CD8-positive, alpha-beta memory T cell (primary cell): ENCODE results near the gene COPZ1. TPM values are rescaled to one million over a fixed set of nuclear protein-coding genes. Genes with fewer than 3 reads are reported as not detected.

ENCODE experiments used
- CTCF ChIA-PET: fragments of 350-600 bp; sonication (Branson Sonifier 250); formaldehyde crosslinking; loops from one replicate; lab custom pipeline; 2021; ENCODE audit warnings: antibody characterized with exemption; lab: Charles Lee
- POLR2A ChIA-PET: fragments of 350-600 bp; sonication (Branson Sonifier 250); formaldehyde crosslinking; loops from one replicate; lab custom pipeline; 2021; ENCODE audit warnings: antibody characterized with exemption; lab: Charles Lee
- DNase-seq, 5 donors: peaks; one replicate each; pipeline versions ENCODE4 v3.0.0 to v3.0.0-alpha.2; 2020 to 2022; ENCODE audit warnings: mixed read lengths in 1 of 5
- H3K27ac ChIP-seq: one replicate; pipeline ENCODE4 v1.7.0; 2013; ENCODE audit warnings: low read depth, mild to moderate bottlenecking, low read length, moderate library complexity
- H3K27me3 ChIP-seq: 2 replicates; pipeline ENCODE4 v1.7.0; 2013; ENCODE audit warnings: low read length, mild to moderate bottlenecking; ENCODE audit not compliant: insufficient read depth, poor library complexity, severe bottlenecking
- H3K36me3 ChIP-seq: 2 replicates; pipeline ENCODE4 v1.7.0; 2013; ENCODE audit warnings: mild to moderate bottlenecking, low read length, moderate library complexity; ENCODE audit not compliant: insufficient read depth
- H3K4me1 ChIP-seq: 2 replicates; pipeline ENCODE4 v1.7.0; 2013; ENCODE audit warnings: mild to moderate bottlenecking, low read length, moderate library complexity; ENCODE audit not compliant: insufficient read depth
- H3K4me3 ChIP-seq: 2 replicates; pipeline ENCODE4 v1.7.0; 2013; ENCODE audit warnings: mild to moderate bottlenecking, low read length
- H3K9me3 ChIP-seq: 2 replicates; pipeline ENCODE4 v1.7.0; 2013; ENCODE audit warnings: mild to moderate bottlenecking, low read length
- H3K27ac Mint-ChIP-seq, 8 donors: one replicate each; pipeline ENCODE4 v1.8.0; 2020 to 2021; ENCODE audit warnings: mixed read lengths in 8 of 8, mild to moderate bottlenecking in 6 of 8, inconsistent platforms in 3 of 8, moderate library complexity in 3 of 8
- H3K27me3 Mint-ChIP-seq, 2 donors: one replicate each; pipeline ENCODE4 v1.8.0; 2020 to 2021; ENCODE audit warnings: mixed read lengths in 2 of 2, mild to moderate bottlenecking in 1 of 2, moderate library complexity in 1 of 2
- H3K36me3 Mint-ChIP-seq, 3 donors: one replicate each; pipeline ENCODE4 v1.8.0; 2020 to 2021; ENCODE audit warnings: mixed read lengths in 3 of 3, inconsistent platforms in 1 of 3, mild to moderate bottlenecking in 1 of 3
- H3K4me1 Mint-ChIP-seq, 3 donors: one replicate each; pipeline ENCODE4 v1.8.0; 2020 to 2021; ENCODE audit warnings: mixed read lengths in 3 of 3, inconsistent platforms in 1 of 3, mild to moderate bottlenecking in 1 of 3
- H3K4me3 Mint-ChIP-seq, 7 donors: one replicate each; pipeline ENCODE4 v1.8.0; 2020 to 2021; ENCODE audit warnings: mixed read lengths in 7 of 7, mild to moderate bottlenecking in 6 of 7, moderate library complexity in 4 of 7, inconsistent platforms in 2 of 7
- H3K9me3 Mint-ChIP-seq, 5 donors: one replicate each; pipeline ENCODE4 v1.8.0; 2020 to 2022; ENCODE audit warnings: mixed read lengths in 5 of 5, mild to moderate bottlenecking in 3 of 5, moderate library complexity in 2 of 5, inconsistent platforms in 1 of 5
- polyA plus RNA-seq: library from polyadenylated mRNA; unstranded; fragments of 300-500 nt; fragmentation: Illumina TruSeq; gene quantifications from one replicate; pipeline ENCODE4 v1.2.3, GENCODE V29; 2021
- total RNA-seq, 2 experiments: library from RNA; stranded (reverse); gene quantifications; one replicate each; pipeline ENCODE4 v1.2.3, GENCODE V29; 2021

COPZ1 gene
- total and polyA plus RNA-seq, 3 experiments from 2014 or later = 112 to 158 (median 115) TPM

DNA sequence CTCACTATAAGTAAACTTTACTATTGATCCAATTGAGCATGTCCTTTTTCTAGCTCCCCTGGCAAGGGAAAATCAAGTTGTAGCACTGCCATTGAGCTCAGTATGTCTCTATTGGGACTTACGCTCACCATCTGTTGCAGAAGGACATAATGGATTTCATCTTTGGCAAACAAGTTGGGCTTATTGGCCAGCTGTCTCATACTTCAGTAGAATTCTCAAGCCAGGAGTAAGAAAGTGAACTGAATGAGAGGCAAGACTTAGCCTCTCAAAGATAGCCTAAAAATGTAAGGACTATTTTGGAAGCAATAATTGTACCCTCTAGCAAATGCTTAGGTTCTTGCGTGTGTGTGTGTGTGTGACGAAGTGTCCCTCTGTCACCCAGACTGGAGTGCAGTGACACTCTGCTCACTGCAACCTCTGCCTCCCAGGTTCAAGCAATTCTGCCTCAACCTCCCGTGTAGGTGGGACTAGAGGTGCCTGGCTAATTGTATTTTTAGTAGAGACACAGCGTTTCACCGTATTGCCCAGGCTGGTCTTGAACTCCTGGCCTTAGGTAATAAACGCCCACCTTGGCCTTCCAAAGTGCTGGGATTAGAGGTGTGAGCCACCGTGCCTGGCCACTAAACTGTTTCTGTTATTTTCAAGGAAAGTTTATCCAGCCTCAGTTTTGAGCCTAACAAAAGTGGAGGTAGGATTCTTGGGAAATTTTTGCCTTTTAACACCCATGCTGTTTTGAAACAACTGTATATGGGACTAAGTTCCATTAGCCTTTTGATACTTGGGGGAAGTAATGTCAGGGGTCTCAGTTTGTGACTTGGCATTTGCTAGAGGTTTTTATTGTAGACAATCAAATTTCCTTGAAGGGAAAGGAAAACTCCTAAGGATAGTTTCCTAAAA lies 37.4 kb upstream of the COPZ1 start:
- ChIA-PET POLR2A (interaction anchor here (0.8 to 1.2 kb wide), 2 partner anchors 38 to 71 kb away, joined by 3 to 4 read pairs; partner anchors contain the start of gene COPZ1), CTCF (interaction anchor here (1.0 to 1.6 kb wide), 4 partner anchors 8 to 81 kb away, joined by 3 to 5 read pairs (median 4); no protein-coding TSS in a partner anchor)
- H3K36me3 Mint-ChIP-seq = peaks cover 6 to 27% (median 18%) of the 10 kb centered on the region in 3 donors
- Histone ChIP-seq H3K9me3 (no peaks in the 10 kb centered on the region), H3K4me3 (no peak overlapping the region), H3K36me3 (peaks cover 54% of the 10 kb centered on the region), H3K4me1 (peaks cover 31% of the 10 kb centered on the region), H3K27me3 (no peaks in the 10 kb centered on the region), H3K27ac (peak overlapping the region; percentile 48)
- peaks cover 0 to 38% (median 0%) of the 10 kb centered on the region in 3 donors for H3K4me1 Mint-ChIP-seq
- H3K9me3 Mint-ChIP-seq = no peaks in the 10 kb centered on the region
- DNase-seq = no peak
- H3K27ac Mint-ChIP-seq = peak overlapping the region in 2 of 8 donors; percentile 5 to 14
- H3K4me3 Mint-ChIP-seq = no peak overlapping the region
- H3K27me3 Mint-ChIP-seq = no peaks in the 10 kb centered on the region

DNA sequence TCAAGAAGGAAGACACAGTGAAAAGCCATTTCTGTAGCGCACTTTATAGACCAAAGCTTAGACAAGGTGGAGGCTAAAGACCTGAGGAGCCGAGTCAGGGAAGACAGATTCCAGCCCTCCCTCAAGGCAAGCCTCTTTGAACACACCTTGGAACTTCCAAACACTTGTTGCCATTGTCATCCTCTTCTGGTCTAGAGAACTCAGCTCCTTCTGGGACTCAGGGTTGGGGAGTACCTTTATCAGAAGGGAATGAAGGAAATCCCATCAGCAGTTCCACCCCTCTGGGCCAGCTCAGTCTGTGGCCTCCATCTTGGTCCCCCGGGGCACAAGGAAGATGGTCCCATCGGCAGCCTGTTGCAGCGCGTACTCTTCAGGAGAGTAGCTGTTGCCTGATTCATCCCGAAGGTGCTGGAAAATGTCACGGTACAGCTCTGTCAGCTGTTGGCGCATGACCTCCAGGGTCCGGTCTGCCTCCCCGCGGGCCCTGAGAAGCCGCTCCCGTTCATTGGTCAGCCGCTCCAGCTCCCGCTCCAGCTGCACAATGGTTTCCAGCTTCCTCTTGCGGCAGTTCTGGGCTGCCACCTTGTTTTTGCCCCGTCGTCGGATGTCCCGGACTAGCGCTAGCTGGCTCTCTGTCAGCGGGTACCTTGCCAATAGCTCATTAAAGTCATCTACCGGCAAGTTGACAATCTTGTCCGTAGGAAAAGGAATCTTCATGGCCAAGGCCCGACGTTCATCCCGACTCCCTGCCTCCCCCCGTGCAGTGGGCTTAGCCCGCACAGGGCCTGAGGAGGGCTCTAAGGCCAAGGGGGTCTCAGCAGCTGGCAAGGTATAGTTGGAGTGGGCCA lies 32.6 kb upstream of the COPZ1 start:
- DNase-seq = no peak
- peak overlapping the region in 1 of 8 donors; percentile 50 for H3K27ac Mint-ChIP-seq
- no peak overlapping the region for H3K4me3 Mint-ChIP-seq
- H3K4me3 ChIP-seq = no peak overlapping the region
- H3K9me3 ChIP-seq = no peaks in the 10 kb centered on the region
- ChIA-PET POLR2A (interaction anchor here (0.6 to 1.3 kb wide), 3 partner anchors 9 to 697 kb away, joined by 3 read pairs; no protein-coding TSS in a partner anchor), CTCF (interaction anchor here (0.9 to 4.5 kb wide), 10 partner anchors 9 to 87 kb away, joined by 3 to 16 read pairs (median 4); partner anchors contain the start of genes CBX5, COPZ1, HNRNPA1 and NFE2)
- H3K27me3 Mint-ChIP-seq = no peaks in the 10 kb centered on the region
- no peaks in the 10 kb centered on the region for H3K4me1 ChIP-seq
- peaks cover 0 to 6% (median 2%) of the 10 kb centered on the region in 3 donors for H3K36me3 Mint-ChIP-seq
- H3K4me1 Mint-ChIP-seq = no peaks in the 10 kb centered on the region
- H3K27me3 ChIP-seq = no peaks in the 10 kb centered on the region
- peaks cover 10% of the 10 kb centered on the region for H3K36me3 ChIP-seq
- peak overlapping the region; percentile 72 for H3K27ac ChIP-seq
- H3K9me3 Mint-ChIP-seq = no peaks in the 10 kb centered on the region

DNA sequence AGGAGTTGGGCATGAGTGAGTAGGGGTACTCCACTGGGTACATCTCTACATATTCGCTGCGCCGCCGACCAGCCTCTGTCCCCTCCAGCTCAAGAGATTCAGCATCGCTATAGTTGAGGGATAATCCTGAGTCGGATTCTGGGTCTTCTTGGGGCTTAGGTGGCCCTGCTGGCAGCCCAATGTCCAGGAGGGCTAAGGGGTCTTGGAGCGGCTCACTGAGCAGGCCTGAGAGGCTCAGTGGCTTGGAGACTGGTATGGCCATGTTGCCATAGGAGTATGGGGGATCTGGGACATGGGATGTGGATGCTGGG lies 32.0 kb upstream of the COPZ1 start:
- no peak for DNase-seq
- Mint-ChIP-seq H3K4me3 (no peak overlapping the region), H3K4me1 (peaks cover 3% of the 10 kb centered on the region in 3 donors), H3K27ac (no peak overlapping the region), H3K27me3 (peaks cover 0 to 3% of the 10 kb centered on the region in 2 donors), H3K36me3 (peaks cover 0 to 6% (median 2%) of the 10 kb centered on the region in 3 donors), H3K9me3 (no peaks in the 10 kb centered on the region)
- H3K27me3 ChIP-seq = no peaks in the 10 kb centered on the region
- ChIA-PET CTCF (interaction anchor here (0.9 to 4.5 kb wide), 13 partner anchors 11 to 87 kb away, joined by 3 to 21 read pairs (median 6); partner anchors contain the start of genes CBX5, COPZ1 and HNRNPA1), POLR2A (interaction anchor here (0.6 to 1.3 kb wide), 2 partner anchors 10 to 13 kb away, joined by 3 to 4 read pairs; partner anchors contain the start of genes CBX5 and HNRNPA1)
- no peaks in the 10 kb centered on the region for H3K9me3 ChIP-seq
- peaks cover 6% of the 10 kb centered on the region for H3K36me3 ChIP-seq
- H3K27ac ChIP-seq = peak overlapping the region; percentile 72
- H3K4me1 ChIP-seq = peaks cover 3% of the 10 kb centered on the region
- H3K4me3 ChIP-seq = no peak overlapping the region

DNA sequence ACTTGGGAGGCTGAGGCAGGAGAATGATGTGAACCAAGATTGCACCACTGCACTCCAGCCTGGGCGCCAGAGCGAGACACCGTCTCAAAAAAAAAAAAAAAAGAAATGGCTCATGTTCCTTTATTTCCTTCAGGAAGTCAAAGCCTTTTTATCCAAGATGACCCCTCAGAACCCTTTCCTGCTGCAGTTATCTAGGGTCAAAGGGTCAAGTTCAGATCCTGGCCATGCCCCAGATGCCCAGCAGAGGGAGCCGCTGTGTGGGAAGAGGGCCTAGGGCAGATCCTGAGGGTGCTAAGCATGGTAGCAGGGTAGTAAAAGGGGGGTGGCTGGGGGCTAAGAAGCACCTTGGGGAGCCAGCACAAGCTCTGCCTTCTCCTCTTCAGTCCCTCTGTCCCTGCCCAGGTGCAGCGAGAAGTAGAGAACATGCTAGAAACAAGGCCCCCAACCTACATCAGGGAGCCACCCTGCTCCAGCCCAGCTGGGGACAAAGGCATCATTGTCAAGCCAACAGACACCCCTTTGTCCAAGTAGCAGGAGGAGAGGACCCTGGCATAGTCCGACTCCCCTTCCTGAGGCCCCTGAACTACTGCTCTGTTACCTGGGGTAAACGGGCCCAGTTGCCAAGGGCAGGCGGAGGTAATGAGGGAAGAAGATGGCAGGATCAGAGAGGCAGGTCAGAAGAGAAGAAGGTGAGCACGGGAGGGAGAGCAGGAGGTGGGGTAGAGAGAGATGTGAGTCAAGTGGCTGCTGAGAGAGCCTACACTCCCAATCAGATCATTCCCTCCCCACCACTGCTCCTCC lies 30.6 kb upstream of the COPZ1 start:
- H3K4me1 ChIP-seq = peaks cover 3% of the 10 kb centered on the region
- ChIA-PET CTCF (interaction anchor here (0.5 to 2.8 kb wide), 22 partner anchors 10 to 146 kb away, joined by 3 to 21 read pairs (median 4); partner anchors contain the start of gene COPZ1), POLR2A (interaction anchor here (0.6 to 0.7 kb wide), 2 partner anchors 15 to 82 kb away, joined by 5 read pairs; no protein-coding TSS in a partner anchor)
- H3K4me3 ChIP-seq = no peak overlapping the region
- Mint-ChIP-seq H3K27me3 (peaks cover 2 to 12% of the 10 kb centered on the region in 2 donors), H3K4me3 (no peak overlapping the region), H3K4me1 (peaks cover 4 to 6% (median 6%) of the 10 kb centered on the region in 3 donors), H3K27ac (peak overlapping the region in 2 of 8 donors; percentile 47 to 74), H3K9me3 (no peaks in the 10 kb centered on the region), H3K36me3 (peaks cover 0 to 2% (median 0%) of the 10 kb centered on the region in 3 donors)
- no peaks in the 10 kb centered on the region for H3K36me3 ChIP-seq
- peak overlapping the region; percentile 80 for H3K27ac ChIP-seq
- peak; percentile 32 to 68 (median 40) for DNase-seq
- no peaks in the 10 kb centered on the region for H3K27me3 ChIP-seq
- no peaks in the 10 kb centered on the region for H3K9me3 ChIP-seq

DNA sequence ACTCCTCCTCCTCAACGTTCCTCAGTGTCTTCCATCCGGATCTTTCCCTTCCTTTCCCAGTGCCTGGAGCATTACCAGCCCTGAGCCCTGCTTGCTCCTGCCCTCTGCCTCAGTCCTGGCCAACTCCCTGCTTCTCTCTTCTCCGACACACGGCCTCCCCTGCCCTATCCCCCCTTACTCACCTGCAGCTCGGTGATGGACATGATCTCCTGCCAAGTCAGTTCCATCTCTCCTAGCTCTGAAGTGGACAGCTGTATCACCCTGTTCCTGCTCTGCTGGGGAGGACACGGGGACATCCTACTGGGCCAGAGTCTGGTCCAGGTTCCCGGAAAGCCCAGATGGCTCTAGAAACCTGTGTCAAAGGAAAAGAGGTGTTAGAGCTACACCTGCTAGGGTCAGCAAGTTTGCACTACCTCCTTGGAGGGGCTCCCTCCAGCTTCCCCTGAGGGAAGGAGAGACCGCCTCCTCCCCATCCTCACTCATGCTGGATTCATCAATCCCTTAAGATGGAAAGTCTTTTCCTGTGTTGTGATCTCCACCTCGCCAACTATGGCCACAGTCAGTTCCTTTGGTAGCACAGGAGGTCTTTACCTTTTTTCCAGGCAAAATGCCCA lies 29.9 kb upstream of the COPZ1 start:
- POLR2A ChIA-PET = no interaction called here

DNA sequence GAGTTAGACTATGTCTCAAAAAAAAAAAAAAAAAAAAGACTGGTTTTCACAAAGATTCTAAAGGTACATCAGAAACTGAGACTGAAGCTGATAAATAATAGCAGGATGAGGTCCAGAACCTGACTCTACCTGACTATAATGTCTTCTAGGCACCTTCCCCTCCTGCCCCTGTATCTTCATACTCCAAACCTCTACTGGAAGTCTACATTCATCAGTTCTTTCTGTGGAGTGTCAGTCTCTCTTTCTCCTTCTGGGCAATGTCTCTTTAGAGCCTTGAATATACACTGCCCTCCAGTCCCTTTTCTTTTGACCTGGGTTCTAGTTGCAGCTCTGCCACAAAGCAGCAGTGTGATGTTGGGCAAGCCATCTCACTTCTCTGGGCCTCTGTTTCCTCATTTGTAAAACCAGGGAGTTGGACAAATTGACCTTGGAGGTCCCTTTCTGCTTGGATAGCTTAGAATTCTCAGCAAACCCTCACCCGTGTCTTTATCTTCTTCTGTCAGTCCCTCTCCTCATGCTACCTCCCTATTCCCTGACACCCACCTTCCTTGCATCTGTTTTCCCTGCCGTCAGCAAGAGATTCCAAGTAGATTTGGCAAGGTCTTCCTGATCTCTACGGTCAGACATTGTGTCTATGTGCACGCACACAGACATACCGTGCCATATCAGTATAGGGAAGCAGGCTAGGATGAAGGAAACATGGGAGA lies 28.4 kb upstream of the COPZ1 start:
- H3K9me3 Mint-ChIP-seq = no peaks in the 10 kb centered on the region
- Histone ChIP-seq H3K4me1 (peaks cover 8% of the 10 kb centered on the region), H3K27ac (peak overlapping the region; percentile 80), H3K9me3 (no peaks in the 10 kb centered on the region), H3K27me3 (peaks cover 14% of the 10 kb centered on the region), H3K36me3 (no peaks in the 10 kb centered on the region), H3K4me3 (no peak overlapping the region)
- ChIA-PET CTCF (interaction anchor here (1.2 to 1.6 kb wide), 5 partner anchors 10 to 74 kb away, joined by 3 to 7 read pairs (median 3); partner anchors contain the start of gene COPZ1), POLR2A (interaction anchor here (0.7 kb wide), 1 partner anchor 16 kb away, joined by 12 read pairs; the partner anchor contains the start of gene HNRNPA1)
- no peak overlapping the region for H3K4me3 Mint-ChIP-seq
- peaks cover 14 to 16% (median 15%) of the 10 kb centered on the region in 3 donors for H3K4me1 Mint-ChIP-seq
- no peaks in the 10 kb centered on the region for H3K36me3 Mint-ChIP-seq
- DNase-seq = no peak
- peak overlapping the region in 2 of 8 donors; percentile 5 to 24 for H3K27ac Mint-ChIP-seq
- peaks cover 20 to 34% of the 10 kb centered on the region in 2 donors for H3K27me3 Mint-ChIP-seq

More for the DNA sequence above, 29.9 kb upstream of the COPZ1 start:
- CTCF ChIA-PET = interaction anchor here (0.5 to 2.8 kb wide), 14 partner anchors 8 to 85 kb away, joined by 3 to 21 read pairs (median 5); partner anchors contain the start of gene COPZ1
- no peak overlapping the region for H3K4me3 ChIP-seq
- peaks cover 8 to 19% of the 10 kb centered on the region in 2 donors for H3K27me3 Mint-ChIP-seq
- peaks cover 1% of the 10 kb centered on the region for H3K27me3 ChIP-seq
- H3K9me3 Mint-ChIP-seq = no peaks in the 10 kb centered on the region
- H3K4me1 Mint-ChIP-seq = peaks cover 5 to 6% (median 6%) of the 10 kb centered on the region in 3 donors
- H3K36me3 Mint-ChIP-seq = no peaks in the 10 kb centered on the region
- H3K27ac Mint-ChIP-seq = peak overlapping the region in 2 of 8 donors; percentile 24 to 32
- H3K27ac ChIP-seq = peak overlapping the region; percentile 80
- no peaks in the 10 kb centered on the region for H3K9me3 ChIP-seq
- H3K4me1 ChIP-seq = peaks cover 3% of the 10 kb centered on the region
- H3K36me3 ChIP-seq = no peaks in the 10 kb centered on the region
- H3K4me3 Mint-ChIP-seq = no peak overlapping the region
- DNase-seq = no peak
